Loucy (cell line): ENCODE data around the gene NXPH2.

Source experiments
- H2AFZ ChIP-seq: fragments of 200-600 bp; sonication (generic); 2 replicates; pipeline ENCODE4 v1.6.0; 2016; ENCODE audit warnings: antibody characterized with exemption, mild to moderate bottlenecking, low read length, moderate library complexity
- H3F3A ChIP-seq: fragments of 200-600 bp; 2 replicates; pipeline ENCODE4 v1.6.0; 2016; ENCODE audit warnings: antibody characterized with exemption, low read depth, mild to moderate bottlenecking
- H3K27me3 ChIP-seq: fragments of 200-600 bp; sonication (generic); 2 replicates; pipeline ENCODE4 v1.6.1; 2014; ENCODE audit warnings: low read length, mild to moderate bottlenecking; ENCODE audit not compliant: insufficient read depth, poor library complexity, severe bottlenecking
- H3K36me3 ChIP-seq: fragments of 200-600 bp; sonication (generic); 2 replicates; pipeline ENCODE4 v1.6.1; 2016; ENCODE audit warnings: low read length; ENCODE audit not compliant: insufficient read depth
- H3K4me1 ChIP-seq: fragments of 200-600 bp; sonication (generic); 2 replicates; pipeline ENCODE4 v1.5.1; 2014; ENCODE audit warnings: low read length, mild to moderate bottlenecking; ENCODE audit not compliant: insufficient read depth, poor library complexity, severe bottlenecking
- H3K4me2 ChIP-seq: fragments of 200-600 bp; sonication (generic); 2 replicates; pipeline ENCODE4 v1.6.0; 2014; ENCODE audit warnings: antibody characterized with exemption, low read length, low read depth, mild to moderate bottlenecking; ENCODE audit not compliant: poor library complexity, severe bottlenecking
- H3K4me3 ChIP-seq: fragments of 200-600 bp; sonication (generic); 2 replicates; pipeline ENCODE4 v1.5.1; 2014; ENCODE audit warnings: low read length, mild to moderate bottlenecking, mixed read lengths; ENCODE audit not compliant: poor library complexity, severe bottlenecking
- H3K79me2 ChIP-seq: fragments of 200-600 bp; sonication (generic); 2 replicates; pipeline ENCODE4 v1.6.1; 2014; ENCODE audit warnings: low read length; ENCODE audit not compliant: insufficient read depth
- H3K9ac ChIP-seq: fragments of 200-600 bp; sonication (generic); 2 replicates; pipeline ENCODE4 v1.6.0; 2014; ENCODE audit warnings: mild to moderate bottlenecking, low read depth, low read length, moderate library complexity; ENCODE audit not compliant: poor library complexity, severe bottlenecking
- H3K9me2 ChIP-seq: fragments of 200-600 bp; sonication (generic); replicated peaks from 2 replicates; pipeline ENCODE4 v1.6.1; 2016; ENCODE audit warnings: low read depth, low read length, mixed read lengths
- H3K9me3 ChIP-seq: fragments of 200-600 bp; sonication (generic); 2 replicates; pipeline ENCODE4 v1.6.1; 2014; ENCODE audit warnings: mild to moderate bottlenecking, antibody characterized with exemption, low read length, low read depth; ENCODE audit not compliant: insufficient read depth
- H4K20me1 ChIP-seq: fragments of 200-600 bp; sonication (generic); 2 replicates; pipeline ENCODE4 v1.6.0; 2014; ENCODE audit warnings: antibody characterized with exemption, low read length, mild to moderate bottlenecking; ENCODE audit not compliant: insufficient read depth, poor library complexity, severe bottlenecking
- CTCF ChIP-seq: fragments of 200-600 bp; sonication (generic); conservative IDR thresholded peaks from 2 replicates; pipeline ENCODE4 v1.5.1; 2014; ENCODE audit warnings: mild to moderate bottlenecking, antibody characterized with exemption, low read length
- EZH2phosphoT487 ChIP-seq: fragments of 200-600 bp; IDR thresholded peaks from 2 replicates; pipeline ENCODE4 v1.6.1; 2018; ENCODE audit warnings: antibody characterized with exemption, mild to moderate bottlenecking, moderate library complexity, borderline replicate concordance

The NXPH2 gene

GRCh38 chr2:138814123-138814898 is 34.1 kb upstream of the NXPH2 start:
- no peaks in the 10 kb centered on the region for H3K4me1 ChIP-seq
- H2AFZ ChIP-seq = no peak overlapping the region
- no peak overlapping the region for H3K9ac ChIP-seq
- TF ChIP-seq EZH2phosphoT487 (no peak), CTCF (peak; percentile 42)
- no peaks in the 10 kb centered on the region for H3F3A ChIP-seq
- no peaks in the 10 kb centered on the region for H3K9me3 ChIP-seq
- H3K4me2 ChIP-seq = no peak overlapping the region
- H3K9me2 ChIP-seq = no peaks in the 10 kb centered on the region
- no peaks in the 10 kb centered on the region for H4K20me1 ChIP-seq
- no peak overlapping the region for H3K4me3 ChIP-seq
- H3K27me3 ChIP-seq = no peaks in the 10 kb centered on the region
- no peaks in the 10 kb centered on the region for H3K79me2 ChIP-seq
- no peaks in the 10 kb centered on the region for H3K36me3 ChIP-seq

GRCh38 chr2:138811431-138811830 is 31.2 kb upstream of the NXPH2 start:
- Histone ChIP-seq H3K79me2 (no peaks in the 10 kb centered on the region), H2AFZ (no peak overlapping the region), H3K4me3 (no peak overlapping the region), H3K36me3 (no peaks in the 10 kb centered on the region), H3K9ac (no peak overlapping the region), H3K4me2 (no peak overlapping the region), H4K20me1 (no peaks in the 10 kb centered on the region), H3F3A (no peaks in the 10 kb centered on the region), H3K4me1 (no peaks in the 10 kb centered on the region), H3K9me3 (no peaks in the 10 kb centered on the region), H3K27me3 (no peaks in the 10 kb centered on the region), H3K9me2 (no peaks in the 10 kb centered on the region)
- TF ChIP-seq CTCF (no peak), EZH2phosphoT487 (no peak)

GRCh38 chr2:138794724-138795123 is 14.5 kb upstream of the NXPH2 start:
- Histone ChIP-seq H3F3A (no peaks in the 10 kb centered on the region), H2AFZ (no peak overlapping the region), H3K36me3 (no peaks in the 10 kb centered on the region), H3K79me2 (no peaks in the 10 kb centered on the region), H3K4me3 (no peak overlapping the region), H3K4me2 (no peak overlapping the region), H3K27me3 (no peaks in the 10 kb centered on the region), H3K9ac (no peak overlapping the region), H3K9me3 (no peaks in the 10 kb centered on the region), H3K9me2 (no peaks in the 10 kb centered on the region), H3K4me1 (no peaks in the 10 kb centered on the region), H4K20me1 (no peaks in the 10 kb centered on the region)
- TF ChIP-seq EZH2phosphoT487 = no peak
- no peak for TF ChIP-seq CTCF
